Mesendoderm (in vitro differentiated cells): ENCODE results near the gene CPNE4.
"Not testable (repeated sequence)": the region's sequence is repeated elsewhere in the genome, so short reads cannot be mapped to it uniquely, and the experiment has no call there.

ENCODE experiments used
- DNase-seq: peaks from one replicate; pipeline ENCODE4 v3.0.0; 2013
- H2AK5ac ChIP-seq: 2 replicates; pipeline ENCODE4 v1.6.1; 2013; ENCODE audit warnings: low read length, inconsistent platforms
- H2BK120ac ChIP-seq: 2 replicates; pipeline ENCODE4 v1.6.1; 2013; ENCODE audit warnings: low read depth, mild to moderate bottlenecking, low read length, moderate library complexity, mixed read lengths
- H2BK15ac ChIP-seq: replicated peaks from 2 replicates; pipeline ENCODE4 v1.6.1; 2013; ENCODE audit warnings: low read depth, mild to moderate bottlenecking, moderate library complexity
- H2BK5ac ChIP-seq: 2 replicates; pipeline ENCODE4 v1.6.1; 2013; ENCODE audit warnings: low read length, inconsistent platforms
- H3K18ac ChIP-seq: 2 replicates; pipeline ENCODE4 v1.6.1; 2013; ENCODE audit warnings: mild to moderate bottlenecking, low read length, mixed read lengths
- H3K23ac ChIP-seq: one replicate; pipeline ENCODE4 v1.6.1; 2013; ENCODE audit warnings: low read length
- H3K27ac ChIP-seq: 2 replicates; pipeline ENCODE4 v1.5.1; 2013; ENCODE audit warnings: low read depth, mild to moderate bottlenecking, inconsistent platforms, low read length, moderate library complexity
- H3K27me3 ChIP-seq: 2 replicates; pipeline ENCODE4 v1.6.1; 2013; ENCODE audit warnings: low read length, control low read depth, mild to moderate bottlenecking, inconsistent platforms; ENCODE audit not compliant: insufficient read depth, poor library complexity
- H3K36me3 ChIP-seq: 2 replicates; pipeline ENCODE4 v1.6.1; 2013; ENCODE audit warnings: low read length, inconsistent platforms; ENCODE audit not compliant: control insufficient read depth, insufficient read depth
- H3K4ac ChIP-seq: one replicate; pipeline ENCODE4 v1.6.1; 2013; ENCODE audit warnings: low read depth, mild to moderate bottlenecking, low read length, moderate library complexity
- H3K4me1 ChIP-seq: 2 replicates; pipeline ENCODE4 v1.6.1; 2013; ENCODE audit warnings: low read depth, low read length, inconsistent platforms; ENCODE audit not compliant: control insufficient read depth
- H3K4me2 ChIP-seq: 2 replicates; pipeline ENCODE4 v1.6.1; 2013; ENCODE audit warnings: low read length
- H3K4me3 ChIP-seq: 2 replicates; pipeline ENCODE4 v1.5.1; 2013; ENCODE audit warnings: mild to moderate bottlenecking, low read length
- H3K56ac ChIP-seq: one replicate; pipeline ENCODE4 v1.6.1; 2013; ENCODE audit warnings: low read length
- H3K79me1 ChIP-seq: 2 replicates; pipeline ENCODE4 v1.6.1; 2013; ENCODE audit warnings: low read length, inconsistent platforms
- H3K79me2 ChIP-seq: 2 replicates; pipeline ENCODE4 v1.6.1; 2013; ENCODE audit warnings: mild to moderate bottlenecking, low read length; ENCODE audit not compliant: control insufficient read depth, insufficient read depth
- H3K9ac ChIP-seq: 2 replicates; pipeline ENCODE4 v1.6.1; 2013; ENCODE audit warnings: low read length, inconsistent platforms
- H4K5ac ChIP-seq: one replicate; pipeline ENCODE4 v1.6.1; 2013; ENCODE audit warnings: low read length
- H4K8ac ChIP-seq: one replicate; pipeline ENCODE4 v1.6.1; 2013; ENCODE audit warnings: low read depth, mild to moderate bottlenecking, control low read depth, low read length, moderate library complexity
- WGBS: extraction: QIAGEN DNeasy Blood & Tissue Kit; methylation state at CpG from one replicate; pipeline ENCODE4 v1.1.7; 2013; ENCODE audit warnings: low lambda C conversion rate, missing lambda C conversion rate; ENCODE audit not compliant: insufficient coverage; ENCODE audit errors: extremely low coverage; 5-methylcytosine and 5-hydroxymethylcytosine counted together

Gene CPNE4

GRCh38 chr3:131975047-131975446 is 59.8 kb downstream of the CPNE4 start:
- Histone ChIP-seq H4K5ac (no peak overlapping the region), H3K56ac (no peak overlapping the region), H3K9ac (no peak overlapping the region), H3K4me1 (no peaks in the 10 kb centered on the region), H2AK5ac (no peak overlapping the region), H3K4me2 (no peak overlapping the region), H3K27ac (no peak overlapping the region), H3K4ac (no peak overlapping the region), H2BK120ac (no peak overlapping the region), H3K18ac (peak overlapping the region; percentile 28), H3K36me3 (no peaks in the 10 kb centered on the region), H3K4me3 (no peak overlapping the region), H4K8ac (no peak overlapping the region), H3K79me2 (no peaks in the 10 kb centered on the region), H3K23ac (no peak overlapping the region), H2BK15ac (no peak overlapping the region), H2BK5ac (no peak overlapping the region), H3K79me1 (no peaks in the 10 kb centered on the region), H3K27me3 (no peaks in the 10 kb centered on the region)
- no CpG with 5 or more reads among the region's 6 CpGs for WGBS
- DNase-seq: peak; percentile 38

GRCh38 chr3:131973731-131974130 is 61.1 kb downstream of the CPNE4 start:
- no peaks in the 10 kb centered on the region for H3K79me1 ChIP-seq
- H2BK5ac ChIP-seq: no peak overlapping the region
- H3K79me2 ChIP-seq: no peaks in the 10 kb centered on the region
- no peaks in the 10 kb centered on the region for H3K27me3 ChIP-seq
- H3K4me1 ChIP-seq: no peaks in the 10 kb centered on the region
- H3K4ac ChIP-seq: no peak overlapping the region
- no peak overlapping the region for H2BK120ac ChIP-seq
- no peak overlapping the region for H3K23ac ChIP-seq
- WGBS: no CpG with 5 or more reads among the region's 4 CpGs
- no peak overlapping the region for H4K8ac ChIP-seq
- H3K4me3 ChIP-seq: no peak overlapping the region
- no peak overlapping the region for H2AK5ac ChIP-seq
- no peak overlapping the region for H4K5ac ChIP-seq
- H3K4me2 ChIP-seq: no peak overlapping the region
- H3K9ac ChIP-seq: no peak overlapping the region
- no peaks in the 10 kb centered on the region for H3K36me3 ChIP-seq
- DNase-seq: peak; percentile 90
- no peak overlapping the region for H2BK15ac ChIP-seq
- no peak overlapping the region for H3K27ac ChIP-seq
- no peak overlapping the region for H3K56ac ChIP-seq
- no peak overlapping the region for H3K18ac ChIP-seq

GRCh38 chr3:131972550-131972949 is 62.3 kb downstream of the CPNE4 start:
- Histone ChIP-seq H3K4ac (no peak overlapping the region), H3K27ac (no peak overlapping the region)
- WGBS: no CpG with 5 or more reads among the region's 4 CpGs

GRCh38 chr3:131972091-131972490 is 62.7 kb downstream of the CPNE4 start:
- no peaks in the 10 kb centered on the region for H3K4me1 ChIP-seq
- no peak overlapping the region for H2BK15ac ChIP-seq
- WGBS: no CpG with 5 or more reads among the region's 3 CpGs
- no peak overlapping the region for H3K18ac ChIP-seq
- no peak overlapping the region for H3K27ac ChIP-seq
- H3K36me3 ChIP-seq: no peaks in the 10 kb centered on the region
- H3K9ac ChIP-seq: no peak overlapping the region
- no peak overlapping the region for H2BK120ac ChIP-seq
- no peak overlapping the region for H2AK5ac ChIP-seq
- no peak for DNase-seq
- H4K5ac ChIP-seq: no peak overlapping the region
- no peaks in the 10 kb centered on the region for H3K79me2 ChIP-seq
- H3K27me3 ChIP-seq: no peaks in the 10 kb centered on the region
- no peak overlapping the region for H3K23ac ChIP-seq
- H4K8ac ChIP-seq: no peak overlapping the region
- H3K4me2 ChIP-seq: no peak overlapping the region
- H3K4me3 ChIP-seq: no peak overlapping the region
- no peak overlapping the region for H3K4ac ChIP-seq
- H3K56ac ChIP-seq: no peak overlapping the region
- no peak overlapping the region for H2BK5ac ChIP-seq
- H3K79me1 ChIP-seq: no peaks in the 10 kb centered on the region

More at GRCh38 chr3:131972550-131972949, 62.3 kb downstream of the CPNE4 start:
- no peak overlapping the region for H2BK120ac ChIP-seq
- no peaks in the 10 kb centered on the region for H3K79me1 ChIP-seq
- no peak overlapping the region for H4K5ac ChIP-seq
- no peaks in the 10 kb centered on the region for H3K36me3 ChIP-seq
- no peak overlapping the region for H3K4me2 ChIP-seq
- H2AK5ac ChIP-seq: no peak overlapping the region
- no peak overlapping the region for H3K23ac ChIP-seq
- no peaks in the 10 kb centered on the region for H3K4me1 ChIP-seq
- H3K4me3 ChIP-seq: no peak overlapping the region
- no peak overlapping the region for H2BK5ac ChIP-seq
- no peak overlapping the region for H3K56ac ChIP-seq
- no peak overlapping the region for H2BK15ac ChIP-seq
- no peak for DNase-seq
- H3K27me3 ChIP-seq: no peaks in the 10 kb centered on the region
- H4K8ac ChIP-seq: no peak overlapping the region
- no peaks in the 10 kb centered on the region for H3K79me2 ChIP-seq
- H3K18ac ChIP-seq: no peak overlapping the region
- H3K9ac ChIP-seq: no peak overlapping the region

GRCh38 chr3:131963442-131963841 is 71.4 kb downstream of the CPNE4 start:
- DNase-seq, H3K4ac ChIP-seq, H3K18ac ChIP-seq, H3K27ac ChIP-seq, H2BK120ac ChIP-seq, H2BK5ac ChIP-seq, H4K5ac ChIP-seq, H3K36me3 ChIP-seq, H3K56ac ChIP-seq, H3K79me1 ChIP-seq, H3K4me1 ChIP-seq, H2BK15ac ChIP-seq, H3K4me2 ChIP-seq, H3K4me3 ChIP-seq, H3K27me3 ChIP-seq, H2AK5ac ChIP-seq, H4K8ac ChIP-seq, H3K9ac ChIP-seq, H3K23ac ChIP-seq, H3K79me2 ChIP-seq: not testable (repeated sequence)
- no CpG with 5 or more reads among the region's 8 CpGs for WGBS

GRCh38 chr3:131962982-131963381 is 71.8 kb downstream of the CPNE4 start:
- no peak overlapping the region for H2AK5ac ChIP-seq
- H3K27ac ChIP-seq: no peak overlapping the region
- WGBS: no CpG with 5 or more reads among the region's 5 CpGs
- H3K9ac ChIP-seq: no peak overlapping the region
- H3K79me1 ChIP-seq: no peaks in the 10 kb centered on the region
- no peak overlapping the region for H2BK15ac ChIP-seq
- no peak overlapping the region for H3K4ac ChIP-seq
- H3K27me3 ChIP-seq: no peaks in the 10 kb centered on the region
- no peak overlapping the region for H4K5ac ChIP-seq
- no peak overlapping the region for H3K23ac ChIP-seq
- H3K4me3 ChIP-seq: no peak overlapping the region
- no peaks in the 10 kb centered on the region for H3K79me2 ChIP-seq
- no peak overlapping the region for H2BK5ac ChIP-seq
- H3K4me2 ChIP-seq: no peak overlapping the region
- DNase-seq: no peak
- H3K56ac ChIP-seq: no peak overlapping the region
- peaks cover 2% of the 10 kb centered on the region for H3K4me1 ChIP-seq
- H4K8ac ChIP-seq: no peak overlapping the region
- no peaks in the 10 kb centered on the region for H3K36me3 ChIP-seq
- H2BK120ac ChIP-seq: no peak overlapping the region
- H3K18ac ChIP-seq: no peak overlapping the region
